HPDE6-E6E7 (cell line): ENCODE data around the gene CD3G.

ENCODE experiments used
- DNase-seq: peaks from one replicate; pipeline ENCODE4 v3.0.0; 2011; ENCODE audit warnings: missing footprints; ENCODE audit errors: extremely low spot score

The CD3G gene

DNA sequence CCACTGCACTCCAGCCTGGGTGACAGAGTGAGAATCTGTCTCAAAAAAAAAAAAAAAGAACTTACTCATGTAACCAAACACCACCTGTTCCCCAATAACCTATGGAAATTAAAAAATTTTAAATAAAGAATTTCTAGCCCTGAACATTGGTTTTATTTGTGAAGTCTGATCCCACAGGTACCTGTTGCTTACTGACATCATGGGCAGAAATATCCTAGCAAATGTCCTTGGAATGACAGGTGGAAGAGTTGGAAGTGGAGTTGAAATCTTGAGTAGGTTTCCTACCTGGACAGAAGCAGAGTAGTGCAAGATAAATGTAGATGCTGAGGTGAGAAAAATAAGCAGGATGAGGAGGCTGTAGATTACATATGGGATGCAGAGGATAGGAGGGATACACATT is 18.9 kb upstream of the CD3G start:
- DNase-seq: no peak

DNA sequence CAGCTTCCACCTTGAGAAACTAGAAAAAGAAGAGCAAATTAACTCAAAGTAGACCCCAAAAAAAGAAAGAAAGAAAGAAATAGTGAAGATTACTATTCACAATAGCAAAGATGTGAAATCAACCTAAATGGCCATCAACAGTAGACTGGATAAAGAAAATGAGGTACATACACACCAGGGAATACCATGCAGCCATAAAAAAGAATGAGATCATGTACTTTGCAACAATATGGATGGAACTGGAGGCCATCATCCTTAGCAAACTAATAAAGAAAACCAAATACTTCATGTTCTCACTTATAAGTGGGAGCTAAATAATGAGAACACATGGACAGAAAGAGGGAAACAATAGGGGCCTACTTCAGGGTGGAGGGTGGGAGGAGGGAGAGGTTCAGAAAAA is 15.4 kb upstream of the CD3G start:
- no peak for DNase-seq

DNA sequence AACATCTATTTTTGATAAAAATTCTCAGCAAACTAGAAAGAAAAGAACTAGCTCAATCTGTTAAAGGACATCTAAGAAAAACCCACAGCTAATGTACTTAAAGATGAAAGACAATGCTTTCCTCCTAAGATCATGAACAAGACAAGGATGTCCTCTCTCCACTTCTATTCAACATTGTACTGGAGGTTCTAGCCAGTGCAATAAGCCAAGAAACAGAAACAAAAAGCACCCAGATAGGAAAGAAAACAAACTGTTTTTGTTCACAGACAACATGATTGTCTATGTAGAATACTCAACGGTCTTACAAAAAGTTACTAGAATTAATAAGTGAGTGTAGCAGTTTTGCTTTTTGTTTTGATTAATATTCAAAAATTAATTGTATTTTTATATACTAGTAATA is 9.4 kb upstream of the CD3G start:
- DNase-seq: no peak

DNA sequence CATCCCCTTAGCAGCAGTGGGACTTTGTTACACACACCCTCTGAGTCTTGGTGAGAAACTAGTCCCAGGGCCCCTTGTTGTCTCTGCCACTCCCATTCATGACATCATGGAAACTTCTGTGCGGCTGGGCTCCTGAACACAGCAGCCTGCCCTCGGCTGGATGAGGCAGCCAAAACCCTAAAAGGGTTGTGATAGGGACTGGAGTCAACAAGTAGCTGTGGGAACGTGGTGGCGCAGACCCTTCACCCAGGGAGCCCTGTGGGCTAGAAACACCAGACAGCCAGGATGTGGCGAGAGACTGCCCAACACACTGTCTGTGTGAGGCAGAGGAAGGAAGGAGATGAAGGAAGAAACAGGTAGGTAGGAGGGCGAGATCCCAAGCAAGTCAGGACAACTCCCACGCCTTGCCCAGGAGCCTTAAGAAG is 5.5 kb upstream of the CD3G start:
- DNase-seq: no peak

DNA sequence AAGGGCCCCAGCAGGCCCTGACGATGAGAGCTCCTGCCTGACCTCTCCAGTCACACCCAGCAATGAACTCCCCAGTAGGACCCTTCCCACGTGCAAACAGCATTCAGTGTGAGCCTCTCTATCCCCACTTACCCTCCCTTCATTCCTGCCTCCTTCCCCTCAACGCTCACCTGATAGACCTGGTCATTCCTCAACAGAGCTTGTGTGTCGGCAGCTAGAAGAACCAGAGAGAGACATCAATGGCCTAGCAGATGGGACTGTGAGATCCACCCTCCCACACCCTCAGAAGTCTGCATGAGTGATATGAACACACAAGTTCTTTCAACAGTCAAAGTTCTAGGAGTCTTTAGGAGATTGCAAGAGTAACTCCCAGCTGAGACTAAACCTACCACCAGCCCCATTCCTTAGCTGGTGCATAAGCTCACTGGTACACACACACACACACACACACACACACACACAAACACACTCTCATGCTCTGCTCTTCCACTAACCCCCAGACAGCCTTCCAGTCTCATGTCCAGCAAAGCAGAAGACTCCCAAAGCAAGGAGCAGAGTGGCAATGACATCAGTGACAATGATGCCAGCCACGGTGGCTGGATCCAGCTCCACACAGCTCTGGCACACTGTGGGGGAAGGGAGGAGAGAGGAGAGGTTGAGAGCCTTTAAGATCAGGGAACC is 4.7 kb upstream of the CD3G start:
- DNase-seq: no peak

DNA sequence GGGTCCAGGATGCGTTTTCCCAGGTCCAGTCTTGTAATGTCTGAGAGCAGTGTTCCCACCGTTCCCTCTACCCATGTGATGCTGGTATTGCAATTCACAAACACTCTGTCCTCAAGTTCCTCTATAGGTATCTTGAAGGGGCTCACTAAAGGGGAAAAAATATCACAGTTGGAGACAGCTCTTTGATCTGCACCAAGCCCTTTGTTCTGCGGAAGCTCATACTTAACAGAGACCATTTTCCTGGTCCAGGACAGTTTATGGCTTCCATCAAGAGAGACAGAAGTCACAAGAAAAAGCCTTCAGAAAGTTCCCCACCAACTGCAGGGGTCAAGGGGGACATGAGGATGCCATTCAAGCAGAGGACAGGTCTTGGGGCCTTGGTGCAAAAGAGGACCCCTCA is 3.7 kb upstream of the CD3G start:
- no peak for DNase-seq

DNA sequence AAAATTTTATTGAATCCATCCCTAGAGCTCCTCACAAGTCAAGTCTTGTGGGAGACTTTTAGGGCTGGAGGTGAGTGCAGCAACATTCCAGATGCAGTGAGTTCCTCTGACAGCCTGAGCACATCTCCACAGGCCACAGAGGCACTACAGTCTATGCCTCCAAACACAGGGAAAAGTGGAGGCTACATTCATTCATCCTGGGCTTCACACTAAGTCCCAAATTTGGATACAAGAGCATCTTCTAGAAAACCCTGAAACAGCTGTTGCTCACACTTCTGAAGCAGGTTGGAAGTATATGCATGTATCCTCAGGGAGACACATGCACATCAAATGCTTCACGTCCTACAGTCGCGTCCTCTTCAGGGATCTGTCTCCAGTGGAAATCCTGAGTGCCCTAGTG is 2.9 kb upstream of the CD3G start:
- DNase-seq: no peak

DNA sequence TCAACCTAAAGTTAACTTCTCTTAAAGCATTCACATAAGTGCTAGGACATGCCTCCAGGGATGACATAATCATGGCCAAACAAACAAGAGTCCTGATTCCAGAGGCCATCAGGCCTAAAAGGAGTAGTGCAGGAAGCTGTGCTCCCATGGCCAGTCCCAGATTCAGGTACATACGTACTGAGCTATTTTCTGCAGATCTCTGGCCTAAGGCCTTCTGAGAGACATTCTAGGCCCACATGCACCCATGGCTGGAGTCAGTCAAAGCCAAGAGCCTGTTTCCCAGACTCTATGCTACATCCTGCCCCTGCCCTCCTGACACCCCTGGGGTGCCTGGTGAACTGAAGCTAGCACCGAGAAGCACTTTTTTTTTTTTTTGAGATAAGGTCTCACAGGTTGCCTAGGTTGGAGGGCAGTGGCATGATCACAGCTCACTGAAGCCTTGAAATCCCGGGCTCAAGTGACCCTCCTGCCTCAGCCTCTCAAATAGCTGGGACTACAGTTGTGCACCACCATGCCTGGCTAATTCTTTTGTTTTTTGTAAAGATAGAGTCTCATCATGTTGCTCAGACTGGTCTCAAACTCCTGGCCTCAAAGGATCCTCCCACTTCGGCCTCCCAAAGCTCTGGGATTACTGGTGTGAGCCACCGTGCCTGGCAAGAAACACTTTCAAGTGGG is 2.2 kb upstream of the CD3G start:
- no peak for DNase-seq

DNA sequence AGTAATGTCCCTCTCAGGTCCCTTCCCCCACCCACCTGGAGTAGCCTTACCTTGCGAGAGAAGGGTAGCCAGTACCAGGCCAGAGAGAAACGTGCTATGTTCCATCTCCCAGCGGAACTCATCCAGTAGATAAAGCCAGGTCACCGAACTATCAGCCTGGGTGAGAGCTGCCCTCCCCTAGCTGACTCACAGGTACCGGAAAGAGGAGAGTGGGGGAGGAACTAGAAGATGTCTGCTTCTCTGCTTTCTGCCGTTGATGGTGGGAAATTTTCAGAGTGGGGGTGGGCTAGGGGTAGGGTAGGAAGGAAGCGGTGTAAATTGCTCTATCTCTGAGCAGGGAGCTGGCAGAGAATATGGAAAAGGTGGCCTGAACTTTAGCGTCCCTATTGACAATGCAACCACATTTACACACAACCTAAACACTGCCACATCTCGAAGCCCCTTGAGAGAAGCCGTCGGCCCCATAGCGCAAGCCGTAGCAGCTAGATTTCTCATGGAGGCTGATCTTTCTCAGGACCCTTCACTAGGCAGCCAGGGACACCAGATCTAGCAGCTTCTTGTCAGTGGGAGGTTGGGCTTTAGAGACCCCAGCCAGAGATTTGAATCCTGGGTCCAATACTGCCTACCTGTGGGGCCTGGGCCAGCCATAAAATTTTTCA is 1.5 kb upstream of the CD3G start, which contains the start of gene CD3D:
CD3D (minus strand) TSS at position 203 of the 659 bp plus-strand sequence; CDS start at position 105, 98 bp downstream.
- DNase-seq: no peak

DNA sequence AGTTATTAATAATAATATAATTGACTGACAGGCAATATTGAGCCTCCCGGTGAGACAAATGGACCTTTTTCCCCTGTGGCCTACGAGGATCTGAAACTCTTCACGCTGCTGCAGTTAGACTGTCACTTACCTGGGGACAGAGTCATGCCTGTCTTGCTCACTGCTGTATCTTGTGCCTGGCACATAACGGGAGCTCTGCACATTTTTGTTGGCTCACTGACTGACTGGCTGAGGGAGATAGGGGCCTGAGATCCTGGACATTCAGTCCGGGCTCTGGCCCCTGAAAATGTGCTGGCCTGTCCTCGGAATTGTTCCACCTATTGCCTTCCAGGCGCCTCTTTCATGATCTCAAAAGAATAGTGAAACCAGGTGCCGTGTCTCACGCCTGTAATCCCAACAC is 896 bp upstream of the CD3G start:
- DNase-seq: no peak

DNA sequence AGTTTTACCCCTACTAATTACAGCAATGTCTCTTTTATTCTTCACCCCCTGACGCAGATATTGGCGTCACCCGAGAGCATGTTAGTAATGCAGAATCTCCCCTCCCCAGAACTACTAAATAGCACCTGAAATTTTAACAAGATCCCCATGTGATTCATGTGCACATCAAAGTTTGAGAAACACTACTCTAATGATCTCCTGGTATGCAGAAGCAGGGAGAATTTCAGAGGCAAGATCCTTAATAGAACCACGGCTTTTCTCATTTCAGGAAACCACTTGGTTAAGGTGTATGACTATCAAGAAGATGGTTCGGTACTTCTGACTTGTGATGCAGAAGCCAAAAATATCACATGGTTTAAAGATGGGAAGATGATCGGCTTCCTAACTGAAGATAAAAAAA is 5.3 kb downstream of the CD3G start:
- DNase-seq: no peak

DNA sequence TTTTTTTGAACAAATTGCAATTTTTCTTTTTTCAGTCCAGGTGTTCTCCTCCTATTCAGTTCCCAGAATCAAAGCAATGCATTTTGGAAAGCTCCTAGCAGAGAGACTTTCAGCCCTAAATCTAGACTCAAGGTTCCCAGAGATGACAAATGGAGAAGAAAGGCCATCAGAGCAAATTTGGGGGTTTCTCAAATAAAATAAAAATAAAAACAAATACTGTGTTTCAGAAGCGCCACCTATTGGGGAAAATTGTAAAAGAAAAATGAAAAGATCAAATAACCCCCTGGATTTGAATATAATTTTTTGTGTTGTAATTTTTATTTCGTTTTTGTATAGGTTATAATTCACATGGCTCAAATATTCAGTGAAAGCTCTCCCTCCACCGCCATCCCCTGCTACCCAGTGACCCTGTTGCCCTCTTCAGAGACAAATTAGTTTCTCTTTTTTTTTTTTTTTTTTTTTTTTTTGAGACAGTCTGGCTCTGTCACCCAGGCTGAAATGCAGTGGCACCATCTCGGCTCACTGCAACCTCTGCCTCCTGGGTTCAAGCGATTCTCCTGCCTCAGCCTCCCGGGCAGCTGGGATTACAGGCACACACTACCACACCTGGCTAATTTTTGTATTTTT is 9.1 kb downstream of the CD3G start:
- DNase-seq: no peak

DNA sequence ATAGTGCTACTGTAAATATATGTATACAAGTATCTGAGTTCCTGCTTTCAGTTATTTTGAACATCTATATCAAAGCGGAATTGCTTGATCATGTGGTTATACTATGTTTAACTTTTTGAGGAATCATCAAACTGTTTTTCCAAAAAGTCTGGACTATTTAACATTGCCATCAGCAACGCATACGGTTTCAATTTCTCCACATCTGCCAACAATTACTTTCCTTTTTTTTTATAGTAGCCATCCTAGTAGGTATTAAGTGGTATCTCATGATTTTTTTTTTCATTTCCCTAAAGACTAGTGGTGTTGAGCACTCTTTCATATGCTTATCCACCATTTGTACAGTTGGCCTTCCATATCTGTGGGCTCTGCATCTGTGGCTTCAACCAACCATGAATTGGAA is 13.9 kb downstream of the CD3G start:
- DNase-seq: no peak

DNA sequence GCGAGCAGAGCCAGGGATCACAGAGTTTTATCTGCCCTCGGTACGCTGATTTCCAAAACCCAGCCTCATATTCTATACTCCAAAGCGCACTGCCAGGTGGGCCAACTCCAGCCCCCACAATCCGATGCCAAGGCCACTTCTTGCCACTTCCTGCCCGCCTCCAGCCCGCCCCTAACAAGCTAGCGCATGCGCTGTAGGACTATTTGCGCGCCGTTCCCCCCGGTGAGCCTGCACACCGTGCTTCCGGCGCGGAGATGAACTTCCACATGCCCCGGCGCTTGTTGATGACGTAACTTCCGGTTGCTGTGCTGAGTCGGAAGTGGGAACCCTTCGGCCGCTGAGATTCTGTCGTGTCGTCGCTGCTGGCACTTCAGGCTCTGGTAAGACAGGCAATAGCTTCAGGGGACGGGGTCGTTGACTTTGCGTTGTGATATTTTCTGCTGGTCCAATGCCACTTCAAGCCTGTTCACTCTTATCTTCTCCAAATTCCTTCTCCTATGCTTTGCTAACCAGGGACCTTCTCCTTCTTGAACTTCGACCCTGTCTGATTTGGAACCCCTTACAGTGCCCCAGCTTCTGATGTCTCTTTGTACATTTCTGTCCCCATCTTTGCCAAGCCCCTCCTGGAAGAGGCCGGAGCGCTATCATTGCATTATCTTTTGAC is 15.3 kb downstream of the CD3G start, which contains the start of gene UBE4A:
UBE4A (plus strand) TSS at position 306 of the 664 bp plus-strand sequence. CDS start 5,481 bp downstream, outside the sequence.
- peak; percentile 72 for DNase-seq

DNA sequence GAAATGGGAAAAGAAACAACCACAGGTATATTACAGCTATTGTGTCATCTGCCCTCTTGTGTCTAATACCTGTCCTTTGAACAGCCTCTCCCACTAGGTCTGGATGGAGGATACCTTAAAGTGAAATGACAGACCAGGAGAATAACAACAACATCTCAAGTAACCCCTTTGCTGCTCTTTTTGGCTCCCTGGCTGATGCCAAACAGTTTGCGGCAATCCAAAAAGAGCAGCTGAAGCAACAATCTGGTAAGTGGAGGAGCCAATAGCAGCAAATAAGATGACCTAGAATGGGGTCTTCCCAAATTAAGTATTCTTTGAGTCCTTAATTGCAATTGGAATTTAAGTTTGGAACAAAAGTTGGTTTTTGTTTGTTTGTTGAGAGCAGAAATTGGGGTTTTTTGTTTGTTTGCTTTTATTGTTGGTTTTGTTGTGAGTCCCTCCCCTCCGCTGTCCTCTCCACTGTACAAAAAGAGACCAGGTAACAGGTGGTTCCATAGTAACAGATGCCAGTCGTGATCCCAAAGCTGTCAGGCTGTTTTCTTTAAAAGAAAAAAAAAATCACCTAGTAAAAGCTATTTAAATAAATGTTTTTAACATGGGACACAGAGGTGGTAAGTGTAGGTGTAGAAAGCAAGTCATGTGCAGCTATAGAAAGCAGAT is 20.9 kb downstream of the CD3G start:
- no peak for DNase-seq

DNA sequence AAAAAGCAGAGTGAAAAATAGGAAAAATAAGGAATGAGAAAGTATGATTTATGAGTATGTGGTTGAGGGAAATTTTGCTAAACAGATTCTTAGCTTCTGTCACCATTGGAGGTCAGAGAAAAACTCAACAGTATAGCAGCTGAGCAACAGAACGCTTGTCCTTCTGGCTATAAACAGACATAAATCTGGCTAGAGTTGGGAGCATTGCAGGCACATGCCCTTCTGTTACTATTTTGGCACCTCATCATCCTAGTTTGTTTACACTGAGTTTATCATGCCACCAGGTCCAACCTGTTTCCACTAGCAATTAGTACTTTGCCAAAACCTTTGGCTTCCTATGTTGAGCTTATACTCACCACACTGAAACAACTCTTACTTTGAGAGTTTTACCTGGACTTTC is 22.1 kb downstream of the CD3G start:
- no peak for DNase-seq

DNA sequence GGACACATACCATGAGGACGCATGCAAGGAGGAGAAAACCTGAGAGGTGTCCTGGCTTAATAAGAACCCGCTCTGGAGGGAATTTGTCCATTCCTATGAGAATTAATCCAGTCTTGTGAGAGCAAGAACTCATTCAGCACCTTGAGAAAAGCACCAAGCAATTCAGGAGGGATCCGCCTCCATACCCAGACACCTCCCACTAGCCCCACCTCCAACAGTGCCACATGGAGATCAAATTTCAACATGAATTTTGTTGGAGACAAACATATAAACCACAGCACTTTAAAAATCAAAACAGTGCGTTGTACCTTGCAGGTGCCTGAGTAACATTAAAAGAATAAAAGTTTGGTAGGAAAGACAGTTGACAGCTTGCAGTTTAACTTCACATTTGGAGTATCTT is 26.6 kb downstream of the CD3G start:
- DNase-seq: no peak

DNA sequence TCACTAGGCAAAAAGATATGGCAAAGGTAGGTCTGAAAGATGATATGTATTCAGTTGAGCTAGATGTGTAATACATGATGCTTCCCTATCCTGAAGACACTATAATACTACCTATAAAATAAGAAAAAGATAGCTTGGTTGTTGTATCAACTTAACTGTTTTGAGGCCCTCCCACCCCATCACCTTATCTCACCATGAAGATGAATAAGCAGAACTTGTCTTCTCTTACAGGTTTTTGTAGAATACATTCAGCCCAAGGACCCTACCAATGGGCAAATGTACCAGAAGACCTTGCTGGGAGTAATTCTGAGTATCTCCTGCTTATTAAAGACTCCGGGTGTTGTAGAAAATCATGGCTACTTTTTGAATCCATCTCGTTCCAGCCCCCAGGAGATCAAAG is 29.1 kb downstream of the CD3G start:
- no peak for DNase-seq

DNA sequence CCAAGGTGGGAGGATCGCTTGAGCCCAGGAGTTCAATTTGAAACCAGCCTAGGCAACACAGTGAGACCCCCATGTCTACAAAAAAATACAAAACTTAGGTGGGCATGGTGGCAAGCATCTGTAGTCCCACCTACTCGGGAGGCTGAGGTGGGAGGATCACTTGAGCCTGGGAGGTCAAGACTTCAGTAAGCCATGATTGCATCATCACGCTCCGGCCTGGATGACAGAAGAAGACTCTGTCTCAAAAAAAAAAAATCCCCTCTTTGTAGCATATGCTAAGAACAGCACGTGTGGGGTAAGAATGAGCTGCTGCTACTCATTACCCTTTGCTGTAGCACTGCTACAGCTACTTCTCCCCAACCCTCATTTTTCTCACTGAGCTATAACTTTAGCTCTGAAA is 29.7 kb downstream of the CD3G start:
- DNase-seq: no peak

DNA sequence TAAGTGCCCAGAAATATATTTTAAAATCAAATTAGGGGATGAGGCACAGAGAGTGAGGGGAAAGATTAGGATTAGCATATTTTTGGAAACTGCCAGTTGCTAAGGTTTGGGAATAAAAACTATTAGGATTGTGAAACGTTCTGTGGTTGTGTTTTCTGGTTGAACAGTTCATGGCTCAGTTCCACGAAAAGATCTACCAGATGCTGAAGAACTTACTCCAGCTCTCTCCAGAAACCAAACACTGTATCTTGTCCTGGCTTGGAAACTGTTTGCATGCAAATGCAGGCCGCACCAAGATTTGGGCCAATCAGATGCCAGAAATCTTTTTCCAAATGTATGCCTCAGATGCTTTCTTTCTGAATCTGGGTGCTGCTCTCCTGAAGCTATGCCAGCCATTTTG is 30.6 kb downstream of the CD3G start:
- DNase-seq: no peak

DNA sequence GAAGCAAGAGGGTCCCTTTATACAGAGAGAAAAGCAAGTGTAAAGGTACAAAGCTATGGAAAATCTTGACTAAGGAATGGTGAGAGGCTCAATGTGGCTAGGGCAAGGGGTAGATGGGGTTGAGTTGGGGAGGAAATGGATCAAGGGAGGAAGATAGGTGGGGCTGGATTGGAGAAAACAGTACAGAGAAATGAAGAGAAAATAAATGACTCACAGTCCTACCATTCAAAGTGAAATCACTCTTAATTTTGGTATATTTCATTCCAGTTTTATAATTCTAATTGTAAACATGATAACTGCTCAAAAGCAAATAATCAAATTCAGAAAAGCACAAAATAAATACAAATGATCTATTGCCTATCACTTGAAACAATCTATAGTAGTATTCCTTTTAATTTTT is 31.8 kb downstream of the CD3G start:
- no peak for DNase-seq
